ENCODE results near the gene CEP43. TPM values are rescaled to one million over a fixed set of nuclear protein-coding genes. Genes with fewer than 3 reads are reported as not detected.

CEP43 gene
- total RNA-seq, 1 experiment from 2014 or later, result 19.7 TPM

GRCh38 chr6:167044696-167045095 lies 45.5 kb downstream of the CEP43 start:
- Histone ChIP-seq H3K9me3 (ENCODE audit: insufficient read depth, low read depth) (no peaks in the 10 kb centered on the region), H3K36me3 (ENCODE audit: low read depth) (no peaks in the 10 kb centered on the region), H3K4me2 (no peak overlapping the region), H4K20me1 (ENCODE audit: insufficient read depth) (peaks cover 2% of the 10 kb centered on the region; the same call in 1 of the 2 replicates), H3F3A (ENCODE audit: insufficient read depth, low read depth) (no peaks in the 10 kb centered on the region), H2AFZ (no peak overlapping the region), H3K4me1 (replicated peaks; ENCODE audit: insufficient read depth) (no peaks in the 10 kb centered on the region), H3K79me2 (ENCODE audit: low read depth) (no peaks in the 10 kb centered on the region), H3K9me2 (ENCODE audit: insufficient read depth) (no peaks in the 10 kb centered on the region), H3K27me3 (ENCODE audit: insufficient read depth, low read depth) (no peaks in the 10 kb centered on the region), H3K4me3 (no peak overlapping the region), H3K27ac (no peak overlapping the region)
- DNase-seq, result no peak
- ChIA-PET POLR2A (ENCODE audit: unreplicated experiment) (no interaction called here), CTCF (no interaction called here)
- no peak for TF ChIP-seq EZH2 (IDR thresholded peaks at IDR 0.05; ENCODE audit: low read depth)
- TF ChIP-seq, protein P1, sequence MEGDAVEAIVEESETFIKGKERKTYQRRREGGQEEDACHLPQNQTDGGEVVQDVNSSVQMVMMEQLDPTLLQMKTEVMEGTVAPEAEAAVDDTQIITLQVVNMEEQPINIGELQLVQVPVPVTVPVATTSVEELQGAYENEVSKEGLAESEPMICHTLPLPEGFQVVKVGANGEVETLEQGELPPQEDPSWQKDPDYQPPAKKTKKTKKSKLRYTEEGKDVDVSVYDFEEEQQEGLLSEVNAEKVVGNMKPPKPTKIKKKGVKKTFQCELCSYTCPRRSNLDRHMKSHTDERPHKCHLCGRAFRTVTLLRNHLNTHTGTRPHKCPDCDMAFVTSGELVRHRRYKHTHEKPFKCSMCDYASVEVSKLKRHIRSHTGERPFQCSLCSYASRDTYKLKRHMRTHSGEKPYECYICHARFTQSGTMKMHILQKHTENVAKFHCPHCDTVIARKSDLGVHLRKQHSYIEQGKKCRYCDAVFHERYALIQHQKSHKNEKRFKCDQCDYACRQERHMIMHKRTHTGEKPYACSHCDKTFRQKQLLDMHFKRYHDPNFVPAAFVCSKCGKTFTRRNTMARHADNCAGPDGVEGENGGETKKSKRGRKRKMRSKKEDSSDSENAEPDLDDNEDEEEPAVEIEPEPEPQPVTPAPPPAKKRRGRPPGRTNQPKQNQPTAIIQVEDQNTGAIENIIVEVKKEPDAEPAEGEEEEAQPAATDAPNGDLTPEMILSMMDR (conservative IDR thresholded peaks at IDR 0.05), result no peak
- no TSS peak for BruUV-seq (replicated peaks)
- intact Hi-C loops (cut with micrococcal nuclease; ENCODE audit: unreplicated experiment), result no loop called here

DNA sequence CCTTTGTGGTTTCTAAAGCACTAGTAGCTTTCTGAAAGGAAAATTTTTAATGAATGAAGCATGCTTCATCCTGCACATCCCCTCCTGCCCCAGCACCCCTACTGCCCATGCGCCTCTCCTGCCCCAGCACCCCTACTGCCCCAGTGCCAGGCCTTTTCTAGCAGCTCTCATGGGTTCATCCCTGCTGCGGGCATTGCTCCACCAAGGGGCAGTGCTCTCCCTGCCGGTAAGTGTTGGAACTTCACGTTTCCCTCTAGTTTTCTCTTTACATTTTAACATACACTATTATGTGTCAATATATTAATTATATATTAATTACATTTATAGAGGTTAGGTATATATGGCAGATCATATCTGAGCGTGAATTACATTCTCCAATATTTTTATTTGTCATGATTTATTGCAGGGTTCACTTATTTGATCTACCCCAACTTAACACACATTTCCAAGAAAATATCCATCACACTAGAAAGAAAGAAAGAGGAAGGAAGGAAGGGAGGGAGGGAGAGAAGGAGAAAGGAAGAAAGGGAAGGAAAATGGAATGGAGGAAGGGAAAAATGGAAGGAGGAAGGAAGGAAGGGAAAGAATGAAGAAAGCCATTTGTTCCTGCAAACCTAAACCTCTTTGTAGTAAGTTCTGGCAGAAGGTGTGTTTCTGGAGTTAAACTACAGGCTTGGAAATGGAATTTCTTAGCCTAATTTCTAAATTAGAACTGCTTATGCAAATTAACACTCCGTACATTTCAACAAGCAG lies 46.8 kb downstream of the CEP43 start:
- intact Hi-C loops (cut with micrococcal nuclease; ENCODE audit: unreplicated experiment), result no loop called here
- Histone ChIP-seq H3K4me1 (replicated peaks; ENCODE audit: insufficient read depth) (no peaks in the 10 kb centered on the region), H4K20me1 (ENCODE audit: insufficient read depth) (no peaks in the 10 kb centered on the region), H3F3A (ENCODE audit: insufficient read depth, low read depth) (no peaks in the 10 kb centered on the region), H3K4me2 (no peak overlapping the region), H3K9me3 (ENCODE audit: insufficient read depth, low read depth) (no peaks in the 10 kb centered on the region), H3K27ac (no peak overlapping the region), H2AFZ (no peak overlapping the region), H3K79me2 (ENCODE audit: low read depth) (no peaks in the 10 kb centered on the region), H3K9me2 (ENCODE audit: insufficient read depth) (no peaks in the 10 kb centered on the region), H3K4me3 (no peak overlapping the region), H3K36me3 (ENCODE audit: low read depth) (no peaks in the 10 kb centered on the region), H3K27me3 (ENCODE audit: insufficient read depth, low read depth) (no peaks in the 10 kb centered on the region)
- DNase-seq, result no peak
- ChIA-PET CTCF (no interaction called here), POLR2A (ENCODE audit: unreplicated experiment) (no interaction called here)
- TF ChIP-seq, protein P1 (conservative IDR thresholded peaks at IDR 0.05), result no peak
- no peak for TF ChIP-seq EZH2 (IDR thresholded peaks at IDR 0.05; ENCODE audit: low read depth)
- no TSS peak for BruUV-seq (replicated peaks)

GRCh38 chr6:167046861-167047495 lies 47.8 kb downstream of the CEP43 start:
- no peak for TF ChIP-seq EZH2 (IDR thresholded peaks at IDR 0.05; ENCODE audit: low read depth)
- TF ChIP-seq, protein P1 (conservative IDR thresholded peaks at IDR 0.05), result no peak
- Histone ChIP-seq H3K4me1 (replicated peaks; ENCODE audit: insufficient read depth) (no peaks in the 10 kb centered on the region), H3K4me2 (no peak overlapping the region), H3K36me3 (ENCODE audit: low read depth) (no peaks in the 10 kb centered on the region), H3K9me3 (ENCODE audit: insufficient read depth, low read depth) (no peaks in the 10 kb centered on the region), H3K27me3 (ENCODE audit: insufficient read depth, low read depth) (no peaks in the 10 kb centered on the region), H3K4me3 (no peak overlapping the region), H4K20me1 (ENCODE audit: insufficient read depth) (no peaks in the 10 kb centered on the region), H3K27ac (no peak overlapping the region), H3K9me2 (ENCODE audit: insufficient read depth) (no peaks in the 10 kb centered on the region), H2AFZ (no peak overlapping the region), H3K79me2 (ENCODE audit: low read depth) (no peaks in the 10 kb centered on the region), H3F3A (ENCODE audit: insufficient read depth, low read depth) (no peaks in the 10 kb centered on the region)
- CTCF ChIA-PET, result no interaction called here
- DNase-seq, result no peak
- intact Hi-C loops (cut with micrococcal nuclease; ENCODE audit: unreplicated experiment), result no loop called here
- no TSS peak for BruUV-seq (replicated peaks)
- POLR2A ChIA-PET (ENCODE audit: unreplicated experiment), result no interaction called here
